ENCODE measurements around the gene C1QTNF7. TPM values are rescaled to one million over a fixed set of nuclear protein-coding genes. Genes with fewer than 3 reads are reported as not detected.

C1QTNF7 gene
- total and polyA plus RNA-seq, 2 of the 13 experiments (the other 11 are each of a cell fraction or from before 2014, with no cell fraction given): not detected

- TF ChIP-seq POGK (CRISPR knock-in tag; conservative IDR thresholded peaks at IDR 0.05): no peak
- TF ChIP-seq ZNF326 (CRISPR knock-in tag; IDR thresholded peaks at IDR 0.05; ENCODE audit: borderline replicate concordance): no peak
- TF ChIP-seq ZNF781 (CRISPR knock-in tag; IDR thresholded peaks at IDR 0.05; ENCODE audit: borderline replicate concordance, not compliant biosample characterization): peak; percentile 45
- no peak for TF ChIP-seq NFE2L2 (IDR thresholded peaks at IDR 0.05; ENCODE audit: low read length)
- no peak for TF ChIP-seq ZNF143 (CRISPR knock-in tag; IDR thresholded peaks at IDR 0.05)
- TF ChIP-seq NBN (conservative IDR thresholded peaks at IDR 0.05): no peak
- TF ChIP-seq ZNF44 (CRISPR knock-in tag; IDR thresholded peaks at IDR 0.05): peak; percentile 66; the same call in 1 of the 2 replicates
- TF ChIP-seq BORCS8-MEF2B (CRISPR knock-in tag; IDR thresholded peaks at IDR 0.05): no peak; the same call in 1 of the 2 replicates
- TF ChIP-seq ZBTB4 (CRISPR knock-in tag; IDR thresholded peaks at IDR 0.05; ENCODE audit: borderline replicate concordance): no peak
- TF ChIP-seq KLF15 (CRISPR knock-in tag; IDR thresholded peaks at IDR 0.05; ENCODE audit: borderline replicate concordance): no peak
- no peak for TF ChIP-seq ZBTB46 (CRISPR knock-in tag; IDR thresholded peaks at IDR 0.05; ENCODE audit: borderline replicate concordance)
- peak; percentile 56 for TF ChIP-seq ZMYM4 (CRISPR knock-in tag; IDR thresholded peaks at IDR 0.05)
- TF ChIP-seq SP140L (CRISPR knock-in tag; IDR thresholded peaks at IDR 0.05; ENCODE audit: borderline replicate concordance): 0 out of 2 replicates have a peak, but pooled peaks have one; percentile 46
- TF ChIP-seq RORA (CRISPR knock-in tag; IDR thresholded peaks at IDR 0.05): no peak
- no peak for TF ChIP-seq MIXL1 (CRISPR knock-in tag; IDR thresholded peaks at IDR 0.05)
- no peak for TF ChIP-seq MTA1 (CRISPR knock-in tag; IDR thresholded peaks at IDR 0.05; ENCODE audit: borderline replicate concordance)
- no peak for TF ChIP-seq JUN (CRISPR knock-in tag; IDR thresholded peaks at IDR 0.05)
- no peak for TF ChIP-seq ZNF790 (CRISPR knock-in tag; IDR thresholded peaks at IDR 0.05; ENCODE audit: borderline replicate concordance)
- TF ChIP-seq CREM (IDR thresholded peaks at IDR 0.05): no peak
- TF ChIP-seq CREM (CRISPR knock-in tag; IDR thresholded peaks at IDR 0.05): no peak
- no peak; the same call in 1 of the 2 replicates for TF ChIP-seq FOXC1 (CRISPR knock-in tag; IDR thresholded peaks at IDR 0.05; ENCODE audit: borderline replicate concordance)
Observed at GRCh38 chr4:15479089-15479912, 51.5 kb downstream of the C1QTNF7 start (continued).
